Effector memory CD4-positive, alpha-beta T cell (primary cell): ENCODE results near the gene SKA3.
"Not testable (repeated sequence)": the region's sequence is repeated elsewhere in the genome, so short reads cannot be mapped to it uniquely, and the experiment has no call there.

Experiments
- DNase-seq, 3 donors: peaks; one replicate each; pipeline ENCODE4 v3.0.0-alpha.2; 2020
- H3K27ac ChIP-seq: 2 replicates; pipeline ENCODE4 v1.7.0; 2013; ENCODE audit warnings: mild to moderate bottlenecking, low read length, moderate library complexity; ENCODE audit not compliant: insufficient read depth, poor library complexity, severe bottlenecking
- H3K27me3 ChIP-seq: replicated peaks from 2 replicates; pipeline ENCODE4 v1.7.0; 2013; ENCODE audit warnings: mild to moderate bottlenecking, low read length; ENCODE audit not compliant: insufficient read depth, control insufficient read depth, poor library complexity, severe bottlenecking
- H3K36me3 ChIP-seq: 2 replicates; pipeline ENCODE4 v1.7.0; 2013; ENCODE audit warnings: mild to moderate bottlenecking, low read length, moderate library complexity; ENCODE audit not compliant: control insufficient read depth, insufficient read depth
- H3K4me1 ChIP-seq: 2 replicates; pipeline ENCODE4 v1.7.0; 2013; ENCODE audit warnings: low read length, mild to moderate bottlenecking; ENCODE audit not compliant: control insufficient read depth, insufficient read depth, poor library complexity, severe bottlenecking
- H3K4me3 ChIP-seq: 2 replicates; pipeline ENCODE4 v1.7.0; 2013; ENCODE audit warnings: low read length, low read depth, mild to moderate bottlenecking; ENCODE audit not compliant: insufficient read depth, poor library complexity, severe bottlenecking
- H3K9me3 ChIP-seq: 2 replicates; pipeline ENCODE4 v1.7.0; 2013; ENCODE audit warnings: mild to moderate bottlenecking, low read length, moderate library complexity; ENCODE audit not compliant: control insufficient read depth
- total RNA-seq, 3 donors: gene quantifications; one replicate each; lab custom pipeline; 2026; lab: John Stamatoyannopoulos, UW

Gene SKA3
- 0.09 to 0.52 (median 0.39) reads per million in 3 donors for total RNA-seq

- Histone ChIP-seq H3K27ac (peak within 1 kb of the TSS; percentile 87), H3K4me1 (peaks cover 12% of the 10 kb centered on the region), H3K4me3 (peak within 1 kb of the TSS; percentile 88), H3K36me3 (no peaks in the 10 kb centered on the region), H3K9me3 (no peaks in the 10 kb centered on the region), H3K27me3 (no peaks in the 10 kb centered on the region)
- DNase-seq: peak; percentile 87 to 89 (median 88)
Observed at GRCh38 chr13:21176215-21176981, at the start of gene SKA3, which contains the start of gene MRPL57. SKA3 (minus strand) TSS chr13:21176552; CDS start chr13:21176477, 75 bp downstream. MRPL57 (plus strand) TSS chr13:21176658; CDS start chr13:21176917, 259 bp downstream.

GRCh38 chr13:21225082-21225481 lies 48.7 kb upstream of the SKA3 start:
- DNase-seq: no peak
- no peak overlapping the region for H3K4me3 ChIP-seq
- H3K9me3 ChIP-seq: no peaks in the 10 kb centered on the region
- no peak overlapping the region for H3K27ac ChIP-seq
- H3K4me1 ChIP-seq: no peaks in the 10 kb centered on the region
- no peaks in the 10 kb centered on the region for H3K36me3 ChIP-seq
- no peaks in the 10 kb centered on the region for H3K27me3 ChIP-seq

- H3K27ac ChIP-seq: no peak overlapping the region
- H3K27me3 ChIP-seq: no peaks in the 10 kb centered on the region
- no peak for DNase-seq
- H3K4me1 ChIP-seq: no peaks in the 10 kb centered on the region
- no peaks in the 10 kb centered on the region for H3K9me3 ChIP-seq
- no peak overlapping the region for H3K4me3 ChIP-seq
- H3K36me3 ChIP-seq: no peaks in the 10 kb centered on the region
Observed at GRCh38 chr13:21221268-21221667, 44.9 kb upstream of the SKA3 start.

GRCh38 chr13:21219716-21220115 lies 43.4 kb upstream of the SKA3 start:
- H3K27ac ChIP-seq, H3K9me3 ChIP-seq, H3K36me3 ChIP-seq, H3K4me1 ChIP-seq, DNase-seq, H3K4me3 ChIP-seq, H3K27me3 ChIP-seq: not testable (repeated sequence)

GRCh38 chr13:21219036-21219381 lies 42.7 kb upstream of the SKA3 start:
- DNase-seq: no peak
- no peaks in the 10 kb centered on the region for H3K36me3 ChIP-seq
- no peaks in the 10 kb centered on the region for H3K27me3 ChIP-seq
- H3K27ac ChIP-seq: no peak overlapping the region
- H3K4me1 ChIP-seq: no peaks in the 10 kb centered on the region
- no peaks in the 10 kb centered on the region for H3K9me3 ChIP-seq
- no peak overlapping the region for H3K4me3 ChIP-seq

GRCh38 chr13:21218351-21219035 lies 42.1 kb upstream of the SKA3 start:
- Histone ChIP-seq H3K9me3 (no peaks in the 10 kb centered on the region), H3K4me1 (no peaks in the 10 kb centered on the region), H3K27me3 (no peaks in the 10 kb centered on the region), H3K4me3 (no peak overlapping the region), H3K36me3 (no peaks in the 10 kb centered on the region), H3K27ac (no peak overlapping the region)
- no peak for DNase-seq

- Histone ChIP-seq H3K27ac (no peak overlapping the region), H3K4me1 (no peaks in the 10 kb centered on the region), H3K4me3 (no peak overlapping the region), H3K27me3 (no peaks in the 10 kb centered on the region), H3K36me3 (no peaks in the 10 kb centered on the region), H3K9me3 (no peaks in the 10 kb centered on the region)
- DNase-seq: no peak
Observed at GRCh38 chr13:21216332-21216731, 40.0 kb upstream of the SKA3 start.

- H3K27me3 ChIP-seq, H3K4me3 ChIP-seq, DNase-seq, H3K9me3 ChIP-seq, H3K36me3 ChIP-seq, H3K4me1 ChIP-seq, H3K27ac ChIP-seq: not testable (repeated sequence)
Observed at GRCh38 chr13:21215419-21215818, 39.1 kb upstream of the SKA3 start.

- H3K9me3 ChIP-seq: no peaks in the 10 kb centered on the region
- H3K4me3 ChIP-seq: no peak overlapping the region
- DNase-seq: no peak
- H3K36me3 ChIP-seq: no peaks in the 10 kb centered on the region
- H3K27ac ChIP-seq: no peak overlapping the region
- H3K27me3 ChIP-seq: no peaks in the 10 kb centered on the region
- H3K4me1 ChIP-seq: no peaks in the 10 kb centered on the region
Observed at GRCh38 chr13:21212138-21212775, 35.9 kb upstream of the SKA3 start.

- Histone ChIP-seq H3K4me3 (no peak overlapping the region), H3K27me3 (no peaks in the 10 kb centered on the region), H3K9me3 (no peaks in the 10 kb centered on the region), H3K36me3 (no peaks in the 10 kb centered on the region), H3K4me1 (no peaks in the 10 kb centered on the region), H3K27ac (no peak overlapping the region)
- DNase-seq: no peak
Observed at GRCh38 chr13:21208652-21209154, 32.4 kb upstream of the SKA3 start.
